PC-3 (cell line): ENCODE data around the gene KLF12. TPM values are rescaled to one million over a fixed set of nuclear protein-coding genes. Genes with fewer than 3 reads are reported as not detected.

ENCODE experiments used
- ATAC-seq: fragments of 200-7000 bp; cut with Tn5 transposase; 2 replicates; pipeline ENCODE4 v1.9.1; 2020; ENCODE audit warnings: mild to moderate bottlenecking, moderate library complexity
- BruUV-seq: library from RNA; stranded (reverse); fragments of 400-500 nt; replicated peaks from 2 replicates; lab custom pipeline; 2021; lab: Mats Ljungman, UMichigan
- CTCF ChIA-PET: fragments of 300-600 bp; sonication (Branson Sonifier 250); formaldehyde crosslinking; loops from one replicate; lab custom pipeline; 2022; ENCODE audit warnings: antibody characterized with exemption; lab: Charles Lee
- POLR2A ChIA-PET: fragments of 300-600 bp; sonication (Branson Sonifier 250); formaldehyde crosslinking; loops from one replicate; lab custom pipeline; 2022; ENCODE audit warnings: antibody characterized with exemption; ENCODE audit not compliant: unreplicated experiment; lab: Charles Lee
- DNase-seq: peaks from one replicate; pipeline ENCODE4 v3.0.0-alpha.2; 2015
- H2AFZ ChIP-seq: fragments of 300-600 bp; sonication (generic); 2 replicates; pipeline ENCODE4 v1.6.0; 2016; ENCODE audit warnings: antibody characterized with exemption, low read length
- H3F3A ChIP-seq: fragments of 300-600 bp; sonication (generic); one replicate; pipeline ENCODE4 v1.6.0; 2017; ENCODE audit warnings: antibody characterized with exemption, low read length, control low read depth, mild to moderate bottlenecking; ENCODE audit not compliant: unreplicated experiment
- H3K27ac ChIP-seq: fragments of 300-600 bp; sonication (generic); 2 replicates; pipeline ENCODE4 v1.5.1; 2016; ENCODE audit warnings: mild to moderate bottlenecking, low read length
- H3K27me3 ChIP-seq: fragments of 300-600 bp; sonication (generic); 2 replicates; pipeline ENCODE4 v1.6.1; 2016; ENCODE audit warnings: low read length, mixed read lengths
- H3K36me3 ChIP-seq: fragments of 300-600 bp; sonication (generic); 2 replicates; pipeline ENCODE4 v1.6.1; 2016; ENCODE audit warnings: low read depth, mixed run types, low read length, mixed read lengths
- H3K4me1 ChIP-seq: fragments of 300-600 bp; sonication (generic); 2 replicates; pipeline ENCODE4 v1.5.1; 2016; ENCODE audit warnings: low read length; ENCODE audit not compliant: insufficient read depth
- H3K4me2 ChIP-seq: fragments of 300-600 bp; sonication (generic); 2 replicates; pipeline ENCODE4 v1.6.0; 2016; ENCODE audit warnings: low read length
- H3K4me3 ChIP-seq: fragments of 300-600 bp; sonication (generic); 2 replicates; pipeline ENCODE4 v1.5.1; 2016; ENCODE audit warnings: mild to moderate bottlenecking, low read length, mixed read lengths
- H3K79me2 ChIP-seq: fragments of 300-600 bp; sonication (generic); 2 replicates; pipeline ENCODE4 v1.6.1; 2017; ENCODE audit warnings: low read length, mixed read lengths
- H3K9ac ChIP-seq: fragments of 300-600 bp; sonication (generic); 2 replicates; pipeline ENCODE4 v1.6.0; 2016; ENCODE audit warnings: mild to moderate bottlenecking, low read length
- H3K9me2 ChIP-seq: fragments of 300-600 bp; sonication (generic); replicated peaks from 2 replicates; pipeline ENCODE4 v1.6.1; 2016; ENCODE audit warnings: mixed run types, low read length, mixed read lengths
- H3K9me3 ChIP-seq: fragments of 300-600 bp; sonication (generic); 2 replicates; pipeline ENCODE4 v1.6.1; 2016; ENCODE audit warnings: low read length, mixed read lengths
- H4K20me1 ChIP-seq: fragments of 300-600 bp; sonication (generic); 2 replicates; pipeline ENCODE4 v1.6.1; 2016; ENCODE audit warnings: low read length, mixed read lengths
- EZH2 ChIP-seq: fragments of 300-600 bp; sonication (generic); IDR thresholded peaks from one replicate; pipeline ENCODE4 v1.6.1; 2017; ENCODE audit warnings: antibody characterized with exemption, mild to moderate bottlenecking, low read length; ENCODE audit not compliant: unreplicated experiment
- EZH2phosphoT487 ChIP-seq: fragments of 300-600 bp; sonication (generic); IDR thresholded peaks from 2 replicates; pipeline ENCODE4 v1.6.1; 2018; ENCODE audit warnings: mild to moderate bottlenecking, antibody characterized with exemption, low read length, borderline replicate concordance
- intact Hi-C: fragments of 100-400 bp; cut with micrococcal nuclease; formaldehyde crosslinking; loops from 2 replicates; pipeline ENCODE4 v1.9.0; 2023
- total RNA-seq: library from RNA; depleted of rRNA; stranded (reverse); fragments of >200 nt; gene quantifications from 2 replicates; pipeline ENCODE4 v1.2.3, GENCODE V29; 2014
- TF ChIP-seq, protein P1 (sequence below): fragments of 300-600 bp; sonication (generic); conservative IDR thresholded peaks from 2 replicates; pipeline ENCODE4 v1.5.1; 2017; ENCODE audit warnings: antibody characterized with exemption, low read depth, mild to moderate bottlenecking, low read length

Gene KLF12
- total RNA-seq, 1 experiment from 2014 or later: 6.4 TPM

DNA sequence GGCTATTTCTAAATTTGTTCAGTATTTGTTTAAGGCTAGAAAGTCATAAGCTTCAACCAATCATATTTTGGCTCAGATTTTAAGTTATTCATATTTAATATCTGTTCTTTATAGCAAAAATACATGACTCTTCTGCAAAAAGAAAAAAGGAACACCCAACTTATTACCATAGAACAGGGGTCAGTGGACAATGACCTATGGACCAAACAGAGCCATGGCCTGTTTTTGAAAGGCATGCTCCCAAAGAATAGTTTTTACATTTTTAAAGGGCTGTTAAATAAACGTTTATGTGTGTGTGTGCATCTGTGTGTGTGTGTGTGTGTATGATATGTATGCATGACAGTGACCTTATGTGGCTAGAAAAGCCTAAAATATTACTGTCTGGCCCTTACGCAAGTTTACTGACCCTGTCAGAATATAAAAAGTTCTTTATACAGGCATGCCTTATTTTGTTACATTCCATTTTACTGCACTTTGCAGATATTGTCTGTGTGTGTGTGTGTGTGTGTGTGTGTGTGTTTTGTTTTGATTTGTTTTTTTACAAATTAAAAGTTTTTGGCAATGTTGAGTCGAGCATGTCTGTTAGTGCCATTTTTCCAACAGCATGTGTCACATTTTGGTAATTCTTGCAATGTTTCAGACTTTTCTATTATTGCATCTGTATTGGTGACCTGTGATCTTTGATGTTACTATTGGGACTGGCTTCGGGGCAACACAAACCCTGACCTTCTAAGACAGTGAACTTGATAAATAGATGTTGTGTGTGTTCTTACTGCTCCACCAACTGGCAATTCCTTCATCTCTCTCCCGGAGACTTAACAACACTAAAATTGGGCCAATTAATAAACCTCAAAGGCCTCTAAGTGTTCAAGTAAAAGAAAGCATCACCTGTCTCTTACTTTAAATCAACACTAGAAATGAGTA lies 22.0 kb downstream of the KLF12 start:
- Histone ChIP-seq H3K9me2 (no peaks in the 10 kb centered on the region), H3K79me2 (peaks cover 61% of the 10 kb centered on the region), H3F3A (no peaks in the 10 kb centered on the region), H3K4me3 (no peak overlapping the region), H3K27me3 (no peaks in the 10 kb centered on the region), H2AFZ (no peak overlapping the region), H3K9me3 (no peaks in the 10 kb centered on the region), H3K27ac (no peak overlapping the region), H3K9ac (no peak overlapping the region), H4K20me1 (no peaks in the 10 kb centered on the region), H3K36me3 (no peaks in the 10 kb centered on the region), H3K4me2 (no peak overlapping the region), H3K4me1 (peaks cover 29% of the 10 kb centered on the region)
- TF ChIP-seq EZH2: no peak
- no peak for TF ChIP-seq EZH2phosphoT487
- TF ChIP-seq, protein P1, sequence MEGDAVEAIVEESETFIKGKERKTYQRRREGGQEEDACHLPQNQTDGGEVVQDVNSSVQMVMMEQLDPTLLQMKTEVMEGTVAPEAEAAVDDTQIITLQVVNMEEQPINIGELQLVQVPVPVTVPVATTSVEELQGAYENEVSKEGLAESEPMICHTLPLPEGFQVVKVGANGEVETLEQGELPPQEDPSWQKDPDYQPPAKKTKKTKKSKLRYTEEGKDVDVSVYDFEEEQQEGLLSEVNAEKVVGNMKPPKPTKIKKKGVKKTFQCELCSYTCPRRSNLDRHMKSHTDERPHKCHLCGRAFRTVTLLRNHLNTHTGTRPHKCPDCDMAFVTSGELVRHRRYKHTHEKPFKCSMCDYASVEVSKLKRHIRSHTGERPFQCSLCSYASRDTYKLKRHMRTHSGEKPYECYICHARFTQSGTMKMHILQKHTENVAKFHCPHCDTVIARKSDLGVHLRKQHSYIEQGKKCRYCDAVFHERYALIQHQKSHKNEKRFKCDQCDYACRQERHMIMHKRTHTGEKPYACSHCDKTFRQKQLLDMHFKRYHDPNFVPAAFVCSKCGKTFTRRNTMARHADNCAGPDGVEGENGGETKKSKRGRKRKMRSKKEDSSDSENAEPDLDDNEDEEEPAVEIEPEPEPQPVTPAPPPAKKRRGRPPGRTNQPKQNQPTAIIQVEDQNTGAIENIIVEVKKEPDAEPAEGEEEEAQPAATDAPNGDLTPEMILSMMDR: no peak
- POLR2A ChIA-PET: no interaction called here
- intact Hi-C loops: no loop called here
- BruUV-seq: no TSS peak
- no peak for ATAC-seq
- CTCF ChIA-PET: no interaction called here
- DNase-seq: no peak

DNA sequence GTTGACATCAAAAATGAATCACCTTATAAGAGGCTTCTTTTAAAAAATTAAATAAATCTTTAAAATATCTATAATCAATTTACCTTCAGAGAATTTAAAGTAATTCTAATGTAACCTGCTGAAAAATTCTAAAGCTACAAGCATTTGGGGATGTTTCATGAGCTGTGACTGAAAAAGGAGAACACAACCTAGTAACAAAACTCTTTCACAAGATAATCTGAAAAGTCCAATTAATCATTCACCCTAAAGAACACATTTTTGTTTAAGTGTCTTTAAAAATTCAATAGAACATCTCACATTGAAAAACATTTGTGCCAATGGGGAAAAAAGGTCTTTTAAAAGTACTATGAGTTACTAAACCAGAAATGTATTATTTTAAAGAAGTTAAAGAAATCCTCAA lies 22.8 kb downstream of the KLF12 start:
- no peak for DNase-seq
- Histone ChIP-seq H2AFZ (no peak overlapping the region), H3K79me2 (peaks cover 57% of the 10 kb centered on the region), H3K9ac (no peak overlapping the region), H3K27ac (no peak overlapping the region), H3K9me2 (no peaks in the 10 kb centered on the region), H3F3A (no peaks in the 10 kb centered on the region), H3K9me3 (no peaks in the 10 kb centered on the region), H4K20me1 (no peaks in the 10 kb centered on the region), H3K27me3 (no peaks in the 10 kb centered on the region), H3K4me1 (peaks cover 29% of the 10 kb centered on the region), H3K4me2 (no peak overlapping the region), H3K36me3 (no peaks in the 10 kb centered on the region), H3K4me3 (no peak overlapping the region)
- TF ChIP-seq, protein P1: no peak
- no peak for ATAC-seq
- intact Hi-C loops: no loop called here
- BruUV-seq: no TSS peak
- ChIA-PET POLR2A (no interaction called here), CTCF (no interaction called here)

DNA sequence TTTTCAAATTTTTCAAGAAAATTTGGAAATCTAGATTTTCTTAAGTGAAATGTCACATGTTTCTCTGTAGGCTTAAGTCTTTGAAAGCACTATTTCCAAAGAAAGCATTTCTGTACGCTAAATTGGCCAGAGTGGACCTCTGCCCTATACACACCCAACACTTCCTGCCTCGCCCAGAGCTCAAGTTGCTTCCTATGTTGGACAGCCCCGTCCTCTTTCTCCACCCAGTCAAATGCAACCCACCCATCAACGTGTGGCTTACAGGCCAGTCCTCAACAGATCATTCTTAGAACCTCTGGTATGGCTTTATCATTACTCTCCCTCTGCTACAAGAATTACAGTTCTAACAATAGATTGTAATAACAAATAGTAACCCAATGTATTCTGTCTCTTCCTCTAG lies 24.2 kb downstream of the KLF12 start:
- CTCF ChIA-PET: interaction anchor here (0.7 kb wide), 1 partner anchor 1372 kb away, joined by 4 read pairs; the partner anchor contains the start of gene TBC1D4
- DNase-seq: no peak

More for the DNA sequence above, 24.2 kb downstream of the KLF12 start:
- Histone ChIP-seq H2AFZ (no peak overlapping the region), H3K9me3 (no peaks in the 10 kb centered on the region), H3K4me3 (no peak overlapping the region), H3K27ac (no peak overlapping the region), H3K79me2 (peaks cover 52% of the 10 kb centered on the region), H3K9ac (no peak overlapping the region), H3K27me3 (no peaks in the 10 kb centered on the region), H3K9me2 (no peaks in the 10 kb centered on the region), H3K4me1 (peaks cover 21% of the 10 kb centered on the region), H3K4me2 (no peak overlapping the region), H3F3A (no peaks in the 10 kb centered on the region), H4K20me1 (no peaks in the 10 kb centered on the region), H3K36me3 (no peaks in the 10 kb centered on the region)
- POLR2A ChIA-PET: no interaction called here
- intact Hi-C loops: no loop called here
- peak; percentile 18; the same call in 1 of the 2 replicates for ATAC-seq
- TF ChIP-seq EZH2 (no peak), EZH2phosphoT487 (no peak)
- TF ChIP-seq, protein P1: no peak
- BruUV-seq: no TSS peak
